Tibial artery (tissue), 4 donors: Measurements from ENCODE around the gene PATL2.

Experiments
- DNase-seq, 2 donors: peaks; one replicate each; pipeline ENCODE4 v3.0.0-alpha.2; 2019
- H3K27ac ChIP-seq, 2 donors: fragments of 200-600 bp; sonication (generic) in 1 of 2; 1 replicate in 1 of 2; 2 replicates in 1 of 2; pipeline ENCODE4 v1.5.1; 2018 to 2019; ENCODE audit warnings: mild to moderate bottlenecking in 1 of 2
- H3K27me3 ChIP-seq, 2 donors: fragments of 200-600 bp; sonication (generic) in 1 of 2; one replicate each; pipeline versions ENCODE4 v1.5.1 to v1.6.0; 2016 to 2019
- H3K36me3 ChIP-seq, 3 donors: fragments of 200-600 bp; sonication (generic) in 2 of 3; one replicate each; pipeline ENCODE4 v1.5.1; 2016 to 2019; ENCODE audit warnings: mild to moderate bottlenecking in 2 of 3
- H3K4me1 ChIP-seq, 4 donors: fragments of 200-600 bp; sonication (generic) in 2 of 4; 1 replicate in 3 of 4; 2 replicates in 1 of 4; pipeline ENCODE4 v1.5.1; 2016 to 2019
- H3K4me3 ChIP-seq, 2 donors: fragments of 200-600 bp; sonication (generic) in 1 of 2; 1 replicate in 1 of 2; 2 replicates in 1 of 2; pipeline ENCODE4 v1.5.1; 2018 to 2019; ENCODE audit warnings: mild to moderate bottlenecking in 2 of 2
- H3K9me3 ChIP-seq, 3 donors: fragments of 200-600 bp; sonication (generic) in 1 of 3; one replicate each; pipeline ENCODE4 v1.5.1; 2016 to 2019
- CTCF ChIP-seq, 2 experiments: fragments of 200-600 bp in 1 of 2; fragments of 450-650 bp in 1 of 2; IDR thresholded peaks; one replicate each; pipeline ENCODE4 v1.5.1; 2017 to 2019; ENCODE audit warnings: antibody characterized with exemption in 2 of 2, mild to moderate bottlenecking in 1 of 2, moderate library complexity in 1 of 2
- intact Hi-C: fragments of 100-400 bp; cut with DNase I; formaldehyde crosslinking; loops from one replicate; pipeline ENCODE4 v1.15.0; 2023; ENCODE audit warnings: low total_unique reads

Gene PATL2

GRCh38 chr15:44662478-44663409 lies 48.4 kb downstream of the PATL2 start:
- intact Hi-C loops, result loop anchor here (5.0 kb wide), 1 partner anchor 75 kb away; the partner anchor contains the start of gene TRIM69
- peak overlapping the region; percentile 61 to 97 for H3K4me3 ChIP-seq
- peaks cover 0 to 15% (median 6%) of the 10 kb centered on the region in 4 donors for H3K4me1 ChIP-seq
- H3K9me3 ChIP-seq, result no peaks in the 10 kb centered on the region
- H3K27ac ChIP-seq, result peak overlapping the region; percentile 87 to 97
- no peaks in the 10 kb centered on the region for H3K27me3 ChIP-seq
- H3K36me3 ChIP-seq, result peaks cover 9 to 21% (median 18%) of the 10 kb centered on the region in 3 donors
- DNase-seq, result peak; percentile 60 to 82
- TF ChIP-seq CTCF (IDR thresholded peaks at IDR 0.05), result no peak

- H3K4me1 ChIP-seq, result peaks cover 0 to 15% (median 6%) of the 10 kb centered on the region in 4 donors
- H3K4me3 ChIP-seq, result no peak overlapping the region
- no peak for TF ChIP-seq CTCF (IDR thresholded peaks at IDR 0.05)
- intact Hi-C loops, result loop anchor here (5.0 kb wide), 1 partner anchor 76 kb away; the partner anchor contains the start of gene TRIM69
- H3K27ac ChIP-seq, result no peak overlapping the region
- peaks cover 16 to 33% (median 27%) of the 10 kb centered on the region in 3 donors for H3K36me3 ChIP-seq
- no peaks in the 10 kb centered on the region for H3K9me3 ChIP-seq
- H3K27me3 ChIP-seq, result no peaks in the 10 kb centered on the region
- no peak for DNase-seq
Observed at GRCh38 chr15:44661576-44661975, 49.5 kb downstream of the PATL2 start.

GRCh38 chr15:44659056-44659455 lies 52.1 kb downstream of the PATL2 start:
- Histone ChIP-seq H3K4me3 (no peak overlapping the region), H3K36me3 (peaks cover 29 to 56% (median 52%) of the 10 kb centered on the region in 3 donors), H3K27me3 (no peaks in the 10 kb centered on the region), H3K27ac (no peak overlapping the region), H3K9me3 (no peaks in the 10 kb centered on the region), H3K4me1 (peaks cover 0 to 14% (median 6%) of the 10 kb centered on the region in 4 donors)
- intact Hi-C loops, result no loop called here
- DNase-seq, result no peak
- TF ChIP-seq CTCF (IDR thresholded peaks at IDR 0.05), result no peak

GRCh38 chr15:44657378-44657777 lies 53.7 kb downstream of the PATL2 start:
- TF ChIP-seq CTCF (IDR thresholded peaks at IDR 0.05), result no peak

GRCh38 chr15:44656913-44657312 lies 54.2 kb downstream of the PATL2 start:
- DNase-seq, result no peak
- no peak for TF ChIP-seq CTCF (IDR thresholded peaks at IDR 0.05)
- intact Hi-C loops, result no loop called here
- H3K4me1 ChIP-seq, result peaks cover 0 to 3% (median 1%) of the 10 kb centered on the region in 4 donors
- no peaks in the 10 kb centered on the region for H3K27me3 ChIP-seq
- no peak overlapping the region for H3K4me3 ChIP-seq
- H3K36me3 ChIP-seq, result peaks cover 31 to 76% (median 61%) of the 10 kb centered on the region in 3 donors
- H3K9me3 ChIP-seq, result no peaks in the 10 kb centered on the region
- H3K27ac ChIP-seq, result no peak overlapping the region

More at GRCh38 chr15:44657378-44657777, 53.7 kb downstream of the PATL2 start:
- no peaks in the 10 kb centered on the region for H3K9me3 ChIP-seq
- H3K36me3 ChIP-seq, result peaks cover 29 to 72% (median 60%) of the 10 kb centered on the region in 3 donors
- no peak overlapping the region for H3K27ac ChIP-seq
- no peak for DNase-seq
- no peak overlapping the region for H3K4me3 ChIP-seq
- H3K4me1 ChIP-seq, result peaks cover 0 to 8% (median 4%) of the 10 kb centered on the region in 4 donors
- intact Hi-C loops, result no loop called here
- no peaks in the 10 kb centered on the region for H3K27me3 ChIP-seq
